Adrenal gland (tissue), 5 donors: ENCODE data around the gene POLR3GL.

ENCODE experiments used
- CTCF ChIP-seq, 6 experiments: fragments of 450-650 bp in 4 of 6; fragments of 200-600 bp in 2 of 6; sonication (generic) in 1 of 6; IDR thresholded peaks; 1 replicate in 5 of 6; 2 replicates in 1 of 6; pipeline versions ENCODE4 v1.5.1 to v1.8.0; 2016 to 2021; ENCODE audit warnings: antibody characterized with exemption in 6 of 6, mild to moderate bottlenecking in 2 of 6, moderate library complexity in 1 of 6
- POLR2A ChIP-seq, 2 donors: fragments of 450-650 bp; IDR thresholded peaks; one replicate each; pipeline ENCODE4 v1.6.1; 2017; ENCODE audit warnings: antibody characterized with exemption in 2 of 2, mild to moderate bottlenecking in 2 of 2, moderate library complexity in 1 of 2
- donor health status: DM: no; HTN: no; CAD: no.

- TF ChIP-seq CTCF (IDR thresholded peaks at IDR 0.05): peak in 2 of 6 experiments; percentile 19 to 33
- peak; percentile 15 to 86 for TF ChIP-seq POLR2A (IDR thresholded peaks at IDR 0.05)
These were observed 14.6 kb downstream of the POLR3GL start for GRCh38 chr1:145978854-145979745.
